Measurements from ENCODE around the gene MFAP3. TPM values are rescaled to one million over a fixed set of nuclear protein-coding genes. Genes with fewer than 3 reads are reported as not detected.

MFAP3 gene
- polyA plus RNA-seq, 2 of the 4 experiments (the other 2 are of a cell fraction), result 25.1 to 38.9 TPM

GRCh38 chr5:154078272-154078671, 39.5 kb downstream of the MFAP3 start:
- H3K4me3 ChIP-seq, result no peak overlapping the region
- POLR2A ChIA-PET, result no interaction called here
- 72% methylated on average over 1 of the region's 1 CpG for WGBS (ENCODE audit: missing lambda C conversion rate)
- TF ChIP-seq ZFP36 (IDR thresholded peaks at IDR 0.05; ENCODE audit: borderline replicate concordance, partially characterized antibody), result no peak
- no peak for TF ChIP-seq ESRRA (IDR thresholded peaks at IDR 0.05; ENCODE audit: borderline replicate concordance, low read length)
- no peak for TF ChIP-seq TP53 (CRISPR knock-in tag; IDR thresholded peaks at IDR 0.05)
- TF ChIP-seq MAX (IDR thresholded peaks at IDR 0.05), result no peak
- no peak for TF ChIP-seq JUNB (IDR thresholded peaks at IDR 0.05)
- no peak for TF ChIP-seq FOSL2 (IDR thresholded peaks at IDR 0.05)
- TF ChIP-seq FOSL2 (CRISPR knock-in tag; IDR thresholded peaks at IDR 0.05), result no peak
- TF ChIP-seq RCOR1 (IDR thresholded peaks at IDR 0.05; ENCODE audit: low read depth, low read length), result no peak
- TF ChIP-seq HOXA7 (CRISPR knock-in tag; IDR thresholded peaks at IDR 0.05), result no peak
- no peak for TF ChIP-seq KDM1A (IDR thresholded peaks at IDR 0.05; ENCODE audit: low read depth)
- TF ChIP-seq CHD4 (IDR thresholded peaks at IDR 0.05; ENCODE audit: borderline replicate concordance), result no peak
- TF ChIP-seq JUN (IDR thresholded peaks at IDR 0.05), result no peak
- no peak for TF ChIP-seq E2F6 (IDR thresholded peaks at IDR 0.05; ENCODE audit: borderline replicate concordance, low read depth)
- no peak for TF ChIP-seq ZC3H11A (IDR thresholded peaks at IDR 0.05)
- TF ChIP-seq SREBF2 (IDR thresholded peaks at IDR 0.05), result no peak
- TF ChIP-seq HDAC2 (IDR thresholded peaks at IDR 0.05), result no peak
- TF ChIP-seq BHLHE40 (IDR thresholded peaks at IDR 0.05; ENCODE audit: low read depth, low read length), result no peak
- no peak for TF ChIP-seq CBX8 (IDR thresholded peaks at IDR 0.05)
- no peak for TF ChIP-seq NR3C1 (IDR thresholded peaks at IDR 0.05)
- no peaks in the 10 kb centered on the region for H3K9me3 ChIP-seq
- H3K4me2 ChIP-seq, result no peak overlapping the region
- no peaks in the 10 kb centered on the region for H3K4me1 ChIP-seq
- H3K27ac ChIP-seq, result no peak overlapping the region
- CTCF ChIA-PET, result interaction anchor here (1.4 to 12.1 kb wide), 2 partner anchors 103 to 326 kb away, joined by 5 to 107 read pairs; no protein-coding TSS in a partner anchor
- DNase-seq (ENCODE audit: low read depth in 1 of 2, low spot score in 1 of 2), result no peak
- ATAC-seq, result no peak
- no peak for FAIRE-seq

GRCh38 chr5:154081246-154081645, 42.5 kb downstream of the MFAP3 start:
- FAIRE-seq, result no peak
- ATAC-seq, result no peak
- ChIA-PET CTCF (interaction anchor here (1.2 to 2.8 kb wide), 4 partner anchors 9 to 324 kb away, joined by 3 to 18 read pairs (median 8); no protein-coding TSS in a partner anchor), POLR2A (no interaction called here)
- Histone ChIP-seq H3K27ac (no peak overlapping the region), H3K4me2 (no peak overlapping the region), H3K9me3 (no peaks in the 10 kb centered on the region), H3K4me1 (no peaks in the 10 kb centered on the region), H3K4me3 (no peak overlapping the region)
- no peak for DNase-seq (ENCODE audit: low read depth in 1 of 2, low spot score in 1 of 2)
- WGBS (ENCODE audit: missing lambda C conversion rate), result 66% methylated on average over 2 of the region's 2 CpGs
- no peak for TF ChIP-seq HOXB5 (CRISPR knock-in tag; IDR thresholded peaks at IDR 0.05)
- TF ChIP-seq ZSCAN20 (CRISPR knock-in tag; IDR thresholded peaks at IDR 0.05), result no peak
- no peak for TF ChIP-seq REST (IDR thresholded peaks at IDR 0.05)
- TF ChIP-seq FOXS1 (CRISPR knock-in tag; IDR thresholded peaks at IDR 0.05), result no peak
- no peak for TF ChIP-seq EHF (CRISPR knock-in tag; IDR thresholded peaks at IDR 0.05)
- TF ChIP-seq NPAS2 (CRISPR knock-in tag; IDR thresholded peaks at IDR 0.05; ENCODE audit: borderline replicate concordance), result no peak
- TF ChIP-seq TP53 (CRISPR knock-in tag; IDR thresholded peaks at IDR 0.05), result no peak
- no peak for TF ChIP-seq EP300 (IDR thresholded peaks at IDR 0.05)
- no peak for TF ChIP-seq KDM5A (IDR thresholded peaks at IDR 0.05)
- TF ChIP-seq HMGXB4 (CRISPR knock-in tag; IDR thresholded peaks at IDR 0.05; ENCODE audit: borderline replicate concordance), result no peak
- no peak for TF ChIP-seq BCL3 (IDR thresholded peaks at IDR 0.05)
- no peak for TF ChIP-seq MAX (IDR thresholded peaks at IDR 0.05)
- TF ChIP-seq SREBF2 (IDR thresholded peaks at IDR 0.05), result no peak
- TF ChIP-seq ZNF302 (CRISPR knock-in tag; IDR thresholded peaks at IDR 0.05), result no peak
- no peak for TF ChIP-seq POLR2A (IDR thresholded peaks at IDR 0.05; ENCODE audit: low read length)
- no peak for TF ChIP-seq CBX8 (IDR thresholded peaks at IDR 0.05)
